Smooth muscle cell (in vitro differentiated cells): Measurements from ENCODE around the gene G6PC3. TPM values are rescaled to one million over a fixed set of nuclear protein-coding genes. Genes with fewer than 3 reads are reported as not detected.

ENCODE experiments used
- DNase-seq: peaks from one replicate; lab custom pipeline; 2025; ENCODE audit not compliant: unreplicated experiment; lab: John Stamatoyannopoulos, UW
- H2AFZ ChIP-seq: fragments of 200-600 bp; sonication (generic); 2 replicates; pipeline ENCODE4 v1.6.0; 2016; ENCODE audit warnings: antibody characterized with exemption, low read depth, mild to moderate bottlenecking
- H3F3A ChIP-seq: fragments of 200-600 bp; sonication (generic); 2 replicates; pipeline ENCODE4 v1.6.0; 2017; ENCODE audit warnings: antibody characterized with exemption, low read depth
- H3K27ac ChIP-seq: fragments of 200-600 bp; sonication (generic); 2 replicates; pipeline ENCODE4 v1.5.1; 2016; ENCODE audit warnings: low read depth, mild to moderate bottlenecking
- H3K27me3 ChIP-seq: fragments of 200-600 bp; sonication (generic); 2 replicates; pipeline ENCODE4 v1.6.1; 2016; ENCODE audit warnings: low read depth, mild to moderate bottlenecking
- H3K36me3 ChIP-seq: fragments of 200-600 bp; sonication (generic); 2 replicates; pipeline ENCODE4 v1.5.1; 2016; ENCODE audit warnings: low read depth
- H3K4me1 ChIP-seq: fragments of 200-600 bp; sonication (generic); 2 replicates; pipeline ENCODE4 v1.5.1; 2016; ENCODE audit warnings: low read depth
- H3K4me2 ChIP-seq: fragments of 200-600 bp; sonication (generic); 2 replicates; pipeline ENCODE4 v1.6.0; 2016; ENCODE audit warnings: mild to moderate bottlenecking
- H3K4me3 ChIP-seq: fragments of 200-600 bp; sonication (generic); 2 replicates; pipeline ENCODE4 v1.5.1; 2016; ENCODE audit warnings: mild to moderate bottlenecking
- H3K79me2 ChIP-seq: fragments of 200-600 bp; sonication (generic); 2 replicates; pipeline ENCODE4 v1.6.0; 2016; ENCODE audit warnings: low read depth, mild to moderate bottlenecking
- H3K9ac ChIP-seq: fragments of 200-600 bp; sonication (generic); 2 replicates; pipeline ENCODE4 v1.6.0; 2016; ENCODE audit warnings: low read depth
- H3K9me3 ChIP-seq: fragments of 200-600 bp; sonication (generic); replicated peaks from 2 replicates; pipeline ENCODE4 v1.5.1; 2016; ENCODE audit warnings: low read depth
- H4K20me1 ChIP-seq: fragments of 200-600 bp; sonication (generic); 2 replicates; pipeline ENCODE4 v1.6.0; 2016; ENCODE audit warnings: low read depth
- WGBS: methylation state at CpG from one replicate; pipeline ENCODE4 v1.1.7; 2016; ENCODE audit warnings: low lambda C conversion rate; 5-methylcytosine and 5-hydroxymethylcytosine counted together
- polyA plus RNA-seq: library from polyadenylated mRNA; unstranded; fragments of >200 nt; fragmentation: Nextera tagmentation; extraction: Ambion mirVana; gene quantifications from 2 replicates; pipeline ENCODE4 v1.2.1, GENCODE V29; 2016
- total RNA-seq: library from RNA; depleted of rRNA; stranded (reverse); fragments of >200 nt; gene quantifications from 2 replicates; pipeline ENCODE4 v1.2.3, GENCODE V29; 2014
- TF ChIP-seq, protein P1 (sequence below): fragments of 200-600 bp; sonication (generic); IDR thresholded peaks from 2 replicates; pipeline ENCODE4 v1.5.1; 2017; ENCODE audit warnings: borderline replicate concordance, mild to moderate bottlenecking, antibody characterized with exemption; ENCODE audit not compliant: insufficient read depth, poor library complexity, severe bottlenecking

The G6PC3 gene
- total and polyA plus RNA-seq, 2 experiments from 2014 or later, result 40.2 to 103 TPM

DNA sequence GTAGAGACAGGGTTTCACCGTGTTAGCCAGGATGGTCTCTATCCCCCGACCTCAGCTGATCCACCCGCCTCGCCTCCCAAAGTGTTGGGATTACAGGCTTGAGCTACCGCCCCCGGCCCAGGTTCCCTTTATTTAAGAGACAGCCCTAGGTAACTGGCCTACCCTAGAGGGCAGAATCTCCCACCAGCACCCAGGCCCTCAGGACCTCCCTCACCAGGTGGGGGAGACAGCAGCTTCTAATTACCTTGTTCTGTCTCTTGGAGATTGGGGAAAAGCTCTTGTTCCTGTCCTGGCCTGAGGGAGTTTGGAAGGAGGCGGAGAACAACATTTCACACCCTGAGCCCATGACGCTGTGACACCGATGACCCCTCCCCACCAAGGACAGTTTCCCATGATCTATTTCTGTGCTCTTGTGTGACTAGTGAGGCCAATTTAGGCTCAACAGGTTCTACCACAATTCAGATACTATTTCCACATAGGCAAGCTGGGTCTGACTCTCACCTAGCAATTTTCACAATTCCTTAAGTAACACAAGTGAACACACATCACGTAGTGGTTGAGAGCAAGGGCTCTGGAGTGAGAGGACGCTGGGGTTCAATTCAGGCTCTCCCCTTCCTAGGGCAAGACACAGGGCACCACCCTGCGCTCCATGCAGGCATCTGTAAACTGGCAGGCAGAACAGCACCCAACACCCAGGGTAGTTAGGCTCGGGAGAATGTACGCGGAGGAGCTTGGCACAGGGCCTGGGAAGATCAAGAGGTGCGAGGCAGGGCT is 32.5 kb downstream of the G6PC3 start:
- Histone ChIP-seq H2AFZ (no peak overlapping the region), H3K4me1 (no peaks in the 10 kb centered on the region), H3K4me2 (no peak overlapping the region), H3K79me2 (peaks cover 50% of the 10 kb centered on the region), H3K27me3 (no peaks in the 10 kb centered on the region), H3F3A (peaks cover 1% of the 10 kb centered on the region), H3K36me3 (no peaks in the 10 kb centered on the region), H3K9ac (no peak overlapping the region), H3K4me3 (no peak overlapping the region), H3K9me3 (no peaks in the 10 kb centered on the region), H4K20me1 (peaks cover 16% of the 10 kb centered on the region), H3K27ac (peak overlapping the region; percentile 62)
- 76% methylated on average over 16 of the region's 16 CpGs for WGBS
- TF ChIP-seq, protein P1, sequence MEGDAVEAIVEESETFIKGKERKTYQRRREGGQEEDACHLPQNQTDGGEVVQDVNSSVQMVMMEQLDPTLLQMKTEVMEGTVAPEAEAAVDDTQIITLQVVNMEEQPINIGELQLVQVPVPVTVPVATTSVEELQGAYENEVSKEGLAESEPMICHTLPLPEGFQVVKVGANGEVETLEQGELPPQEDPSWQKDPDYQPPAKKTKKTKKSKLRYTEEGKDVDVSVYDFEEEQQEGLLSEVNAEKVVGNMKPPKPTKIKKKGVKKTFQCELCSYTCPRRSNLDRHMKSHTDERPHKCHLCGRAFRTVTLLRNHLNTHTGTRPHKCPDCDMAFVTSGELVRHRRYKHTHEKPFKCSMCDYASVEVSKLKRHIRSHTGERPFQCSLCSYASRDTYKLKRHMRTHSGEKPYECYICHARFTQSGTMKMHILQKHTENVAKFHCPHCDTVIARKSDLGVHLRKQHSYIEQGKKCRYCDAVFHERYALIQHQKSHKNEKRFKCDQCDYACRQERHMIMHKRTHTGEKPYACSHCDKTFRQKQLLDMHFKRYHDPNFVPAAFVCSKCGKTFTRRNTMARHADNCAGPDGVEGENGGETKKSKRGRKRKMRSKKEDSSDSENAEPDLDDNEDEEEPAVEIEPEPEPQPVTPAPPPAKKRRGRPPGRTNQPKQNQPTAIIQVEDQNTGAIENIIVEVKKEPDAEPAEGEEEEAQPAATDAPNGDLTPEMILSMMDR, result no peak
- no peak for DNase-seq

DNA sequence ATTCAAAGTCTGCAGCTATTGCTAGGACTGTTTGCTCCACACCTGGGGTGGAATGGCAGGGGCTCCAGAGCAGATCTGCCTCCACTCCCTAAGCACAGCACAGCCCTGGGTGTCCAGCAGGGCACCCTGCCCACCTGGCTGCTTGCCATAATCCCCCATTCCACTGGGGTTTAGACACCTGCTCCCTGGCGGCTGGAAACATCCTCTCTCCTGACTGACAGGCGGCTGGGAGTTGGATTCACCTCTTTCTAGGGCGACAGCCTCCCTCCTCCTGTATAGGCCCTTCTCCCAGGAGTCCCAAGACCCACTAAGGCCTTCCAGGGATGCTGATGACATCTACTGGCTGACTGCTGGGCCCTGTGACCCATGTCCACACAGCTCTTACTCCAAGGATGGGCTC is 34.9 kb downstream of the G6PC3 start:
- Histone ChIP-seq H3K79me2 (peaks cover 54% of the 10 kb centered on the region), H3K4me1 (peaks cover 15% of the 10 kb centered on the region), H3K27ac (no peak overlapping the region), H3K4me3 (no peak overlapping the region), H2AFZ (no peak overlapping the region), H3K9ac (no peak overlapping the region), H3K27me3 (no peaks in the 10 kb centered on the region), H3K36me3 (no peaks in the 10 kb centered on the region), H3K9me3 (no peaks in the 10 kb centered on the region), H4K20me1 (peaks cover 27% of the 10 kb centered on the region), H3K4me2 (no peak overlapping the region), H3F3A (no peaks in the 10 kb centered on the region)
- WGBS, result 96% methylated on average over 3 of the region's 3 CpGs
- TF ChIP-seq, protein P1, result no peak
- DNase-seq, result no peak

DNA sequence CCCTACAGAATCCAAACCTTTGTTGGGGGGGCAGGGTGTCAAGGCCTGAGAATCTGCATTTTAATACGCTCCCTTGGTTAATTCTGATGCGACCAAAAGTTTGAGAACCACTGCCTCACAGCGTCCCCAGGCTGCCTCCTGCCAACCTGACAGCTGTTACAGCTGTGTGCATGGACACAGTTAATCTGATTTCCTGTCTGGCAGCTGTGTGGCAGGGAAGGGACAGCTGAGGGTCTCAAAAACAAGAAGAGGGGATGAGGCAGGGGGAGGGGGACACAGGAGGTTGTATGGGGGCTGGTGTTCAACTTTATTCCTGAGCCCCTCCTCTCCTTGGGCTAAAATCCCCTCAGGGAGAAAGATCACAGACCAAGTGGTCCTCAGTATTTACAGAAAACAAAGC is 35.4 kb downstream of the G6PC3 start:
- peaks cover 18% of the 10 kb centered on the region for H3K4me1 ChIP-seq
- 37% methylated on average over 3 of the region's 3 CpGs for whole genome bisulfite sequencing
- H3K79me2 ChIP-seq, result peaks cover 52% of the 10 kb centered on the region
- TF ChIP-seq, protein P1, result no peak
- H3K27ac ChIP-seq, result no peak overlapping the region
- H3K36me3 ChIP-seq, result no peaks in the 10 kb centered on the region
- no peaks in the 10 kb centered on the region for H3K27me3 ChIP-seq
- no peak for DNase-seq
- no peaks in the 10 kb centered on the region for H3F3A ChIP-seq
- H2AFZ ChIP-seq, result no peak overlapping the region
- no peaks in the 10 kb centered on the region for H3K9me3 ChIP-seq
- H3K9ac ChIP-seq, result no peak overlapping the region
- no peak overlapping the region for H3K4me3 ChIP-seq
- peaks cover 30% of the 10 kb centered on the region for H4K20me1 ChIP-seq
- H3K4me2 ChIP-seq, result no peak overlapping the region

DNA sequence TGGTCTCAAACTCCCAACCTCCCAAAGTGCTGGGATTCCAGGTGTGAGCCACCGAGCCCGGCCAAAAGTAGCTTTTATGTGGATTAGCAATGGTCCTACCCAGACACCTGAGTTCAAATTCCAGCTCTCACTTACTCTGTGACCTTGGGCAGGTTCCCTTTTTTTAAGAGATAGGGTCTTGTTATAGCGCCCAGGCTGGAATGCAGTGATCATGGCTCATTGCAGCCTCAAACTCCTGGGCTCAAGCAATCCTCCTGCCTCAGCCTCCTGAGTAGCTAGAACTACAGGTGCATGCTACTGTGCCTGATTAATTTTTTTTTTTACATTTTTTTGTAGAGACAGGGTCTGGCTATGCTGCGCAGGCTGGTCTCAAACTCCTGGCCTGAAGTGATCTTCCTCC is 36.3 kb downstream of the G6PC3 start:
- Histone ChIP-seq H2AFZ (no peak overlapping the region), H3K79me2 (peaks cover 51% of the 10 kb centered on the region), H3K27ac (no peak overlapping the region), H3K36me3 (no peaks in the 10 kb centered on the region), H4K20me1 (peaks cover 34% of the 10 kb centered on the region), H3K4me2 (no peak overlapping the region), H3K4me1 (peaks cover 25% of the 10 kb centered on the region), H3K27me3 (no peaks in the 10 kb centered on the region), H3F3A (no peaks in the 10 kb centered on the region), H3K9me3 (no peaks in the 10 kb centered on the region), H3K9ac (no peak overlapping the region), H3K4me3 (no peak overlapping the region)
- TF ChIP-seq, protein P1, result no peak
- no peak for DNase-seq
- 95% methylated on average over 4 of the region's 4 CpGs for WGBS
